SK-N-SH treated with all-trans-retinoic acid at 6 μM for 48 hours (cell line): ENCODE measurements around the gene IKZF3.

Experiments
- TOX ChIP-seq: fragments of 250-450 bp; sonication (Bioruptor Pico); IDR thresholded peaks from 2 replicates; pipeline ENCODE4 v1.8.0; 2021; ENCODE audit warnings: mild to moderate bottlenecking, moderate library complexity, borderline replicate concordance
- ZFP3 ChIP-seq: fragments of 250-450 bp; sonication (Bioruptor Pico); IDR thresholded peaks from 2 replicates; pipeline ENCODE4 v1.5.0; 2020; ENCODE audit warnings: mild to moderate bottlenecking, moderate library complexity

DNA sequence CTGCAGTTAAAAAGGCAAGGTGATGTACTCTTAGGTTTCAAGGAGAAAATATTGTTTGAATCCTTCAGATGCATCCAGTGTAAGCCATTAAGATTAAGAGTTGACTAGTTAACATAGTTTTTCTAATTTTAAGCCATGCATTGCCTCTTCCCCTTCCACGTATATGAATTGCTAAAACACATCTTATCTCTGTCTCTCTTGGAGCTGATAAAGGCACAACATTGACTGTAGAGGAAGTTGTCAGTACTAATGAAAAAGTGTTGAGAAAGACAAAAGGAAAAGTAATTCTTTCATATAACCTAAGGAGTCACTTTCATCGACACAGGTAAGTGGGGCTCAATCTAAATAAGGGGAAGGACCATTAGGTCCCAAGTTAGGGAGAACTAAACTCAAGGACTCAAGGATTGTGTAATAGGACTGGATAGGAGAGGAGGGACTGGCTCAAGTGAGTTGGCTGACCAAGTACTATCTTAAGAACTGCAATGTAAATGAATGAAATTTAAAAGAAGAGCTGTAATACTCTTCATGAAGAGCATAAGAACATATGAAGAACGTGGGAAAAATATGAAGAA is 70.7 kb downstream of the IKZF3 start:
- TF ChIP-seq TOX (CRISPR knock-in tag) = no peak
- no peak for TF ChIP-seq ZFP3 (CRISPR knock-in tag)
